Osteocyte (in vitro differentiated cells): ENCODE data around the gene TRIM69. TPM values are rescaled to one million over a fixed set of nuclear protein-coding genes. Genes with fewer than 3 reads are reported as not detected.
A peak's percentile ranks its signal among the peaks of the same experiment; 100 is the strongest.

Experiments
- DNase-seq: peaks from one replicate; pipeline ENCODE4 v3.0.0; 2021; ENCODE audit warnings: mixed read lengths; ENCODE audit not compliant: unreplicated experiment; ENCODE audit errors: extremely low spot score
- H3K27ac Mint-ChIP-seq: one replicate; pipeline ENCODE4 v1.8.0; 2021; ENCODE audit warnings: mild to moderate bottlenecking, mixed read lengths; ENCODE audit not compliant: unreplicated experiment
- H3K27me3 Mint-ChIP-seq: one replicate; pipeline ENCODE4 v1.8.0; 2021; ENCODE audit warnings: mixed read lengths; ENCODE audit not compliant: unreplicated experiment
- H3K36me3 Mint-ChIP-seq: one replicate; pipeline ENCODE4 v1.8.0; 2021; ENCODE audit warnings: mixed read lengths; ENCODE audit not compliant: unreplicated experiment
- H3K4me1 Mint-ChIP-seq: one replicate; pipeline ENCODE4 v1.8.0; 2021; ENCODE audit warnings: mixed read lengths; ENCODE audit not compliant: unreplicated experiment
- H3K4me3 Mint-ChIP-seq: one replicate; pipeline ENCODE4 v1.8.0; 2021; ENCODE audit warnings: mild to moderate bottlenecking, moderate library complexity, mixed read lengths; ENCODE audit not compliant: unreplicated experiment
- H3K9me3 Mint-ChIP-seq: one replicate; pipeline ENCODE4 v1.8.0; 2021; ENCODE audit warnings: mixed read lengths; ENCODE audit not compliant: unreplicated experiment
- total RNA-seq: library from RNA; stranded (reverse); gene quantifications from 2 replicates; pipeline ENCODE4 v1.2.1, GENCODE V29; 2021
- TF ChIP-seq, protein P1 (sequence below): fragments of 200-600 bp; sonication (generic); IDR thresholded peaks from 2 replicates; pipeline ENCODE4 v1.5.0; 2021; ENCODE audit warnings: antibody characterized with exemption, mild to moderate bottlenecking, moderate library complexity

TRIM69 gene
- total RNA-seq, 1 donor from 2014 or later = 13.6 TPM

DNA sequence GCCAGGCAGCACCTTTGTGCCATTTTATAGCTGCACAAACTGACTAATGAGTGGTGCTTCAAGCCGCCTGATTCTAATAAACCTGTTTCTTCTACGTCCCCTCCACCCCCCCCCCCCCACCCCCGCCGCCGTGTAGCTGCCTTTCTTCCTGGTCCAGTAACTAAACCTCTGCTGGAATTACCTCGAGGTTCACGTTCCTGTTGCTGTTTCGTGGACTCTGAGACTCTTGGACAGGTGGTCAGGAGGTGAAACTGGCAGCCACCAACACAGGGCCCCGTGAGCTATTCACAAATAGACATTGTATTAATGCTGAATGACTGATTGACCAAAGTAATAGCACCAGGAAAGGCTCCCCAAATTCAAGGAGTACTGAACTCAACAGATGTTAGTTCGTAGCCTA, 73.9 kb downstream of the TRIM69 start:
- TF ChIP-seq, protein P1, sequence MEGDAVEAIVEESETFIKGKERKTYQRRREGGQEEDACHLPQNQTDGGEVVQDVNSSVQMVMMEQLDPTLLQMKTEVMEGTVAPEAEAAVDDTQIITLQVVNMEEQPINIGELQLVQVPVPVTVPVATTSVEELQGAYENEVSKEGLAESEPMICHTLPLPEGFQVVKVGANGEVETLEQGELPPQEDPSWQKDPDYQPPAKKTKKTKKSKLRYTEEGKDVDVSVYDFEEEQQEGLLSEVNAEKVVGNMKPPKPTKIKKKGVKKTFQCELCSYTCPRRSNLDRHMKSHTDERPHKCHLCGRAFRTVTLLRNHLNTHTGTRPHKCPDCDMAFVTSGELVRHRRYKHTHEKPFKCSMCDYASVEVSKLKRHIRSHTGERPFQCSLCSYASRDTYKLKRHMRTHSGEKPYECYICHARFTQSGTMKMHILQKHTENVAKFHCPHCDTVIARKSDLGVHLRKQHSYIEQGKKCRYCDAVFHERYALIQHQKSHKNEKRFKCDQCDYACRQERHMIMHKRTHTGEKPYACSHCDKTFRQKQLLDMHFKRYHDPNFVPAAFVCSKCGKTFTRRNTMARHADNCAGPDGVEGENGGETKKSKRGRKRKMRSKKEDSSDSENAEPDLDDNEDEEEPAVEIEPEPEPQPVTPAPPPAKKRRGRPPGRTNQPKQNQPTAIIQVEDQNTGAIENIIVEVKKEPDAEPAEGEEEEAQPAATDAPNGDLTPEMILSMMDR = no peak
- no peaks in the 10 kb centered on the region for H3K36me3 Mint-ChIP-seq
- H3K4me3 Mint-ChIP-seq = no peak overlapping the region
- H3K27me3 Mint-ChIP-seq = peaks cover 50% of the 10 kb centered on the region
- peak; percentile 25 for DNase-seq
- no peak overlapping the region for H3K27ac Mint-ChIP-seq
- H3K9me3 Mint-ChIP-seq = no peaks in the 10 kb centered on the region
- H3K4me1 Mint-ChIP-seq = no peaks in the 10 kb centered on the region

DNA sequence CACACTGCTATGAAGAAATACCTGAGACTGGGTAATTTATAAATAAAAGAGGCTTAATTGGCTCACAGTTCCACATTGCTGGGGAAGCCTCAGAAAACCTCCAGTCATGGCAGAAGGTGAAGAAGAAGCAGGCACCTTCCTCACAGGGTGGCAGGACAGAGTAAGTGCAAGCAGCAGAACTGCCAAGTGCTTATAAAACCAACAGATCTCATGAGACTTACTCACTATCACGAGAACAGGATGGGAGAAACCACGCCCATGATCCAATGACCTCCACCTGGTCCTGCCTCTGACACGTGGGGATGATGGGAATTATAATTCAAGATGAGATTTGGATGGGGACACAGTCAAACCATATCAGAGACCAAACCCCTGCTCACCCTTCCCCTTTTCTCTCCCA, 75.0 kb downstream of the TRIM69 start:
- H3K9me3 Mint-ChIP-seq = no peaks in the 10 kb centered on the region
- H3K4me3 Mint-ChIP-seq = no peak overlapping the region
- TF ChIP-seq, protein P1 = no peak
- H3K4me1 Mint-ChIP-seq = no peaks in the 10 kb centered on the region
- H3K27ac Mint-ChIP-seq = no peak overlapping the region
- peaks cover 41% of the 10 kb centered on the region for H3K27me3 Mint-ChIP-seq
- DNase-seq = peak; percentile 23
- H3K36me3 Mint-ChIP-seq = no peaks in the 10 kb centered on the region

DNA sequence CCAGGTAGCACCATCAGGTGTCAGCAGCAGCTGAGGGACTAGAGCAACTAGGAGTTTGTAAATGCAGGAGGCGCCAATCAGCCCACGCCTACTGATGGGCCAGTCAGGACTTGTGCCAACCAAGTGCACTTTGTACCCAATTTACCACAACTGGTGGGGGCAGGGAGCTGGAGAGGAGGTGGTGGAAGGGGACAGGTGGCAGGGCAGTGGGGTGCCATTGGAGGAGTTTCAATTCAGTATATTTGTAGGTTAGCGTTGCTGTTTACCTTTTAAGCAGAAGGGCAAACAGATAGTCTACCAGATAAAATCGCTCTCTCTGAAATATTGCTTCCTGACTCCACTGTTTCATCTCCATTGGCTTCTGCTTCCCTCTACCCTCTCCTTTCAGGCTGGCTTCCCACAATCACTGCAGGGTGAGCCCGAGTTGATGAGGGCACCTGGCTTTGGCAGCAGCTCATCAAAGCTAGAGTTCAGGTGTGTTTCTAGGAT, 75.7 kb downstream of the TRIM69 start:
- DNase-seq = peak; percentile 56
- H3K4me3 Mint-ChIP-seq = no peak overlapping the region
- TF ChIP-seq, protein P1 = no peak
- H3K27me3 Mint-ChIP-seq = peaks cover 37% of the 10 kb centered on the region
- no peak overlapping the region for H3K27ac Mint-ChIP-seq
- no peaks in the 10 kb centered on the region for H3K9me3 Mint-ChIP-seq
- H3K4me1 Mint-ChIP-seq = no peaks in the 10 kb centered on the region
- H3K36me3 Mint-ChIP-seq = no peaks in the 10 kb centered on the region

DNA sequence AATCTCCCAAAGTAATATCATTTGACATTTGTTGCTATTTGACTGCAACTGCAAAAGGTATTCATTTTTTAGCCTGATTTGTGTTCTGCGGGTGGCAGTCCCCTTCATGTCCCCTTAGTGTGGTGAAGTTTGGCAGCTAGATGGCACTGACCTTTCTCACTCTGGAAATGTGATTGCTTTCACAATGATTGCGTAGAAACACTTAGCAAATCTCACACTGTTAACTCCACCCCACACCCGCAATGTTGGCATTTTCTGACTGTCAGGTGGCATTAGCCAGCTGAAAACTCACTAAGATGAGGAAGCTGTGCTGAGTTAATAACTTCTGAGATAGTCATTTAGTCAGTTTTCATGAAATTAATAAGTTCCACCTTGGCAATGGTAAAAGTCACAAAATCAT, 76.9 kb downstream of the TRIM69 start:
- H3K27ac Mint-ChIP-seq = no peak overlapping the region
- H3K4me1 Mint-ChIP-seq = no peaks in the 10 kb centered on the region
- H3K36me3 Mint-ChIP-seq = no peaks in the 10 kb centered on the region
- no peak overlapping the region for H3K4me3 Mint-ChIP-seq
- peak; percentile 38 for DNase-seq
- H3K9me3 Mint-ChIP-seq = no peaks in the 10 kb centered on the region
- TF ChIP-seq, protein P1 = no peak
- peaks cover 33% of the 10 kb centered on the region for H3K27me3 Mint-ChIP-seq

Other genes starting within 250 kb of the TRIM69 start
- 82.1 and 94.2 TPM in 2 replicates for gene EIF3J, start 199.4 kb upstream of the TRIM69 start, total RNA-seq
- 58.1 and 79.1 TPM in 2 replicates for gene SPG11, start 72.9 kb upstream of the TRIM69 start, total RNA-seq
- 0.24 and 0.40 TPM in 2 replicates for gene PATL2, start 25.2 kb upstream of the TRIM69 start, total RNA-seq
- 1,535 and 1,733 TPM in 2 replicates for gene B2M, start 25.0 kb upstream of the TRIM69 start, total RNA-seq
- gene TERB2, start 220.2 kb downstream of the TRIM69 start, total RNA-seq = not detected in 2 replicates